Upper lobe of left lung (tissue), 6 donors: ENCODE data around the gene FKBP1A. TPM values are rescaled to one million over a fixed set of nuclear protein-coding genes. Genes with fewer than 3 reads are reported as not detected.
A peak's percentile ranks its signal among the peaks of the same experiment; 100 is the strongest.

Experiments used
- ATAC-seq, 2 donors: fragments of 200-7000 bp; cut with Tn5 transposase; one replicate each; pipeline ENCODE4 v1.9.1; 2022; ENCODE audit warnings: mild to moderate bottlenecking in 2 of 2, moderate library complexity in 2 of 2; ENCODE audit not compliant: low FRiP score in 2 of 2
- DNase-seq, 2 donors: peaks; one replicate each; pipeline ENCODE4 v3.0.0-alpha.2; 2019 to 2020
- H3K27ac ChIP-seq, 4 donors: fragments of 200-600 bp; sonication (generic); one replicate each; pipeline ENCODE4 v1.5.1; 2016 to 2019
- H3K27me3 ChIP-seq, 4 donors: fragments of 200-600 bp; sonication (generic); one replicate each; pipeline ENCODE4 v1.5.1; 2017 to 2019
- H3K36me3 ChIP-seq, 4 donors: fragments of 200-600 bp; sonication (generic); one replicate each; pipeline ENCODE4 v1.5.1; 2016 to 2019
- H3K4me1 ChIP-seq, 4 donors: fragments of 200-600 bp; sonication (generic); one replicate each; pipeline ENCODE4 v1.5.1; 2018 to 2019
- H3K4me3 ChIP-seq, 4 donors: fragments of 200-600 bp; sonication (generic); one replicate each; pipeline ENCODE4 v1.5.1; 2017 to 2019; ENCODE audit warnings: mild to moderate bottlenecking in 2 of 4, moderate library complexity in 1 of 4
- H3K9me3 ChIP-seq, 4 donors: fragments of 200-600 bp; sonication (generic); one replicate each; pipeline ENCODE4 v1.5.1; 2018 to 2019
- EP300 ChIP-seq, 4 donors: sonication (generic); formaldehyde crosslinking; IDR thresholded peaks; one replicate each; pipeline ENCODE4 v1.5.1; 2017; ENCODE audit warnings: antibody characterized with exemption in 4 of 4, control low read depth in 2 of 4
- POLR2A ChIP-seq, 4 donors: fragments of 450-650 bp; IDR thresholded peaks; one replicate each; pipeline ENCODE4 v1.5.1; 2016 to 2017; ENCODE audit warnings: antibody characterized with exemption in 4 of 4, mild to moderate bottlenecking in 2 of 4
- POLR2AphosphoS5 ChIP-seq, 2 donors: sonication (generic); formaldehyde crosslinking; IDR thresholded peaks; one replicate each; pipeline ENCODE4 v1.5.1; 2017; ENCODE audit warnings: antibody characterized with exemption in 2 of 2
- WGBS, 2 donors: methylation state at CpG; one replicate each; pipeline ENCODE4 v1.1.5; 2017 to 2018; 5-methylcytosine and 5-hydroxymethylcytosine counted together
- total RNA-seq, 6 donors: library from RNA; depleted of rRNA in 4 of 6; stranded (reverse); fragments of >200 nt in 4 of 6; gene quantifications; one replicate each; pipeline versions ENCODE4 v1.1.0 to v1.2.1, GENCODE V29; 2016 to 2021
- TF ChIP-seq, protein P1 (sequence below), 6 experiments: fragments of 450-650 bp in 4 of 6; fragments of 200-600 bp in 2 of 6; sonication (generic) in 2 of 6; IDR thresholded peaks; one replicate each; pipeline ENCODE4 v1.5.1; 2016 to 2019; ENCODE audit warnings: antibody characterized with exemption in 6 of 6
- donor health status: DM: no; HTN: no; CAD: no; lungs with moderate emphysema.
- donor health status: DM: no; HTN: yes; CAD: no; lungs with severe emphysema.

The FKBP1A gene
- total RNA-seq, 6 donors from 2014 or later: 75.4 to 328 (median 160) TPM

- TF ChIP-seq EP300 (IDR thresholded peaks at IDR 0.05) (no peak), POLR2A (IDR thresholded peaks at IDR 0.05) (no peak), POLR2AphosphoS5 (IDR thresholded peaks at IDR 0.05) (no peak)
- TF ChIP-seq, protein P1, sequence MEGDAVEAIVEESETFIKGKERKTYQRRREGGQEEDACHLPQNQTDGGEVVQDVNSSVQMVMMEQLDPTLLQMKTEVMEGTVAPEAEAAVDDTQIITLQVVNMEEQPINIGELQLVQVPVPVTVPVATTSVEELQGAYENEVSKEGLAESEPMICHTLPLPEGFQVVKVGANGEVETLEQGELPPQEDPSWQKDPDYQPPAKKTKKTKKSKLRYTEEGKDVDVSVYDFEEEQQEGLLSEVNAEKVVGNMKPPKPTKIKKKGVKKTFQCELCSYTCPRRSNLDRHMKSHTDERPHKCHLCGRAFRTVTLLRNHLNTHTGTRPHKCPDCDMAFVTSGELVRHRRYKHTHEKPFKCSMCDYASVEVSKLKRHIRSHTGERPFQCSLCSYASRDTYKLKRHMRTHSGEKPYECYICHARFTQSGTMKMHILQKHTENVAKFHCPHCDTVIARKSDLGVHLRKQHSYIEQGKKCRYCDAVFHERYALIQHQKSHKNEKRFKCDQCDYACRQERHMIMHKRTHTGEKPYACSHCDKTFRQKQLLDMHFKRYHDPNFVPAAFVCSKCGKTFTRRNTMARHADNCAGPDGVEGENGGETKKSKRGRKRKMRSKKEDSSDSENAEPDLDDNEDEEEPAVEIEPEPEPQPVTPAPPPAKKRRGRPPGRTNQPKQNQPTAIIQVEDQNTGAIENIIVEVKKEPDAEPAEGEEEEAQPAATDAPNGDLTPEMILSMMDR (IDR thresholded peaks at IDR 0.05): no peak
These were observed 24.2 kb downstream of the FKBP1A start for GRCh38 chr20:1368448-1369199.

GRCh38 chr20:1367479-1367878, 25.4 kb downstream of the FKBP1A start:
- Histone ChIP-seq H3K4me1 (peaks cover 37 to 46% (median 40%) of the 10 kb centered on the region in 4 donors), H3K36me3 (peaks cover 0 to 73% (median 17%) of the 10 kb centered on the region in 4 donors), H3K27me3 (no peaks in the 10 kb centered on the region), H3K27ac (no peak overlapping the region), H3K4me3 (no peak overlapping the region), H3K9me3 (no peaks in the 10 kb centered on the region)
- no peak for TF ChIP-seq EP300 (IDR thresholded peaks at IDR 0.05)
- no peak for DNase-seq
- ATAC-seq: no peak
- 89 to 96% methylated on average over 4 of the region's 4 CpGs for WGBS, 2 donors

More at GRCh38 chr20:1368448-1369199, 24.2 kb downstream of the FKBP1A start:
- DNase-seq (no peak), ATAC-seq (no peak)
- Histone ChIP-seq H3K27ac (peak overlapping the region in 1 of 4 donors; percentile 27), H3K4me1 (peaks cover 35 to 46% (median 44%) of the 10 kb centered on the region in 4 donors), H3K27me3 (no peaks in the 10 kb centered on the region), H3K36me3 (peaks cover 0 to 80% (median 17%) of the 10 kb centered on the region in 4 donors), H3K9me3 (no peaks in the 10 kb centered on the region), H3K4me3 (no peak overlapping the region)
- 75 to 79% methylated on average over 7 of the region's 7 CpGs for WGBS, 2 donors

DNA sequence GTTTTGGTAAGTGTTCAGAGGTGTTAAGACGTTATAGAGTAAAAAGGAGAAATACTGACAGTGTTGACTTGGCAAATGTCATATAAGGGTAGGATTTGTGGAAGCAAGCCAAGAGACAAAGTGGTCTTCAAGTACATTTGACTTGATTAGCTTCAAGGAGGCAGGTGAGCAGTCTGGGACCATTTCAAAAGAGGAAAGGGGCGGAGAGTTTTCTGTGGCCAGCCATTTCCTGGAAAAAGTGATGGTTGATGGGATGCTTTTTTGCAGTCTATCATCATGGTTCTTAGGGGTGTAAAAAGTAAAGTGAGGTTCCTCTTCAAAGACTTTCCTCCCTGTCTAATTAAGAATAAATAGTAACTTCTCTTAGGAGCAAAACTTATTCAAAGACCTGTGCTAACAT, 28.7 kb downstream of the FKBP1A start:
- Histone ChIP-seq H3K27ac (peak overlapping the region in 3 of 4 donors; percentile 8 to 67 (median 55)), H3K4me3 (no peak overlapping the region), H3K36me3 (peaks cover 0 to 65% (median 12%) of the 10 kb centered on the region in 4 donors), H3K27me3 (no peaks in the 10 kb centered on the region), H3K4me1 (peaks cover 13 to 20% (median 16%) of the 10 kb centered on the region in 4 donors), H3K9me3 (no peaks in the 10 kb centered on the region)
- 27 to 45% methylated on average over 2 of the region's 2 CpGs for WGBS, 2 donors
- TF ChIP-seq EP300 (IDR thresholded peaks at IDR 0.05) (no peak), POLR2A (IDR thresholded peaks at IDR 0.05) (no peak), POLR2AphosphoS5 (IDR thresholded peaks at IDR 0.05) (no peak)
- TF ChIP-seq, protein P1 (IDR thresholded peaks at IDR 0.05): no peak
- ATAC-seq: no peak
- no peak for DNase-seq

- TF ChIP-seq EP300 (IDR thresholded peaks at IDR 0.05) (no peak), POLR2AphosphoS5 (IDR thresholded peaks at IDR 0.05) (no peak), POLR2A (IDR thresholded peaks at IDR 0.05) (no peak)
- TF ChIP-seq, protein P1 (IDR thresholded peaks at IDR 0.05): no peak
- H3K36me3 ChIP-seq: peaks cover 0 to 65% (median 10%) of the 10 kb centered on the region in 4 donors
- ATAC-seq (no peak), DNase-seq (no peak)
- H3K9me3 ChIP-seq: no peaks in the 10 kb centered on the region
- H3K4me3 ChIP-seq: no peak overlapping the region
- H3K27ac ChIP-seq: peak overlapping the region in 2 of 4 donors; percentile 55 to 67
- WGBS, 2 donors: 83% methylated on average over 5 of the region's 5 CpGs
- H3K4me1 ChIP-seq: peaks cover 10 to 20% (median 16%) of the 10 kb centered on the region in 4 donors
- no peaks in the 10 kb centered on the region for H3K27me3 ChIP-seq
These were observed 29.3 kb downstream of the FKBP1A start for GRCh38 chr20:1363522-1363921.

- WGBS, 2 donors: 40 to 77% methylated on average over 1 to 2 of the region's 2 CpGs
- DNase-seq: no peak
- no peak for ATAC-seq
- no peak overlapping the region for H3K27ac ChIP-seq
- H3K36me3 ChIP-seq: peaks cover 0 to 64% (median 5%) of the 10 kb centered on the region in 4 donors
- H3K27me3 ChIP-seq: no peaks in the 10 kb centered on the region
- H3K4me3 ChIP-seq: no peak overlapping the region
- no peak for TF ChIP-seq EP300 (IDR thresholded peaks at IDR 0.05)
- TF ChIP-seq, protein P1 (IDR thresholded peaks at IDR 0.05): no peak
- no peak for TF ChIP-seq POLR2AphosphoS5 (IDR thresholded peaks at IDR 0.05)
- TF ChIP-seq POLR2A (IDR thresholded peaks at IDR 0.05): no peak
- H3K9me3 ChIP-seq: no peaks in the 10 kb centered on the region
- peaks cover 10 to 20% (median 16%) of the 10 kb centered on the region in 4 donors for H3K4me1 ChIP-seq
These were observed 30.4 kb downstream of the FKBP1A start for GRCh38 chr20:1362484-1362883.
